ENCODE measurements around the gene HIGD2A. TPM values are rescaled to one million over a fixed set of nuclear protein-coding genes. Genes with fewer than 3 reads are reported as not detected.

The HIGD2A gene
- total RNA-seq, 4 donors from 2014 or later: 54.3 to 96.3 (median 85.1) TPM

- Histone ChIP-seq H3K36me3 (peaks cover 0 to 67% (median 0%) of the 10 kb centered on the region in 3 donors), H3K4me3 (no peak overlapping the region), H3K9me3 (no peaks in the 10 kb centered on the region), H3K4me1 (peaks cover 0 to 43% (median 14%) of the 10 kb centered on the region in 4 donors), H3K27ac (no peak overlapping the region), H3K27me3 (no peaks in the 10 kb centered on the region)
- WGBS, 2 donors: 83 to 91% methylated on average over 4 of the region's 4 CpGs
- DNase-seq (ENCODE audit: low spot score in 2 of 2): no peak
- TF ChIP-seq CTCF (IDR thresholded peaks at IDR 0.05): no peak
- no peak for TF ChIP-seq POLR2A (IDR thresholded peaks at IDR 0.05)
- TF ChIP-seq EP300 (IDR thresholded peaks at IDR 0.05): no peak
These were observed 3.4 kb downstream of the HIGD2A start for GRCh38 chr5:176391999-176392398.

- Histone ChIP-seq H3K4me1 (peaks cover 0 to 40% (median 8%) of the 10 kb centered on the region in 4 donors), H3K27ac (no peak overlapping the region), H3K4me3 (no peak overlapping the region), H3K27me3 (no peaks in the 10 kb centered on the region), H3K36me3 (peaks cover 0 to 68% (median 0%) of the 10 kb centered on the region in 3 donors), H3K9me3 (no peaks in the 10 kb centered on the region)
- WGBS, 2 donors: 85 to 86% methylated on average over 11 of the region's 11 CpGs
- no peak for DNase-seq (ENCODE audit: low spot score in 2 of 2)
- no peak for TF ChIP-seq CTCF (IDR thresholded peaks at IDR 0.05)
- TF ChIP-seq POLR2A (IDR thresholded peaks at IDR 0.05): no peak
- TF ChIP-seq EP300 (IDR thresholded peaks at IDR 0.05): no peak
These were observed 4.0 kb downstream of the HIGD2A start for GRCh38 chr5:176392526-176392925.

- peaks cover 0 to 39% (median 6%) of the 10 kb centered on the region in 4 donors for H3K4me1 ChIP-seq
- no peak overlapping the region for H3K27ac ChIP-seq
- no peaks in the 10 kb centered on the region for H3K9me3 ChIP-seq
- 88 to 89% methylated on average over 9 of the region's 9 CpGs for WGBS, 2 donors
- H3K36me3 ChIP-seq: peaks cover 0 to 68% (median 0%) of the 10 kb centered on the region in 3 donors
- no peaks in the 10 kb centered on the region for H3K27me3 ChIP-seq
- no peak for DNase-seq (ENCODE audit: low spot score in 2 of 2)
- TF ChIP-seq POLR2A (IDR thresholded peaks at IDR 0.05) (no peak), EP300 (IDR thresholded peaks at IDR 0.05) (no peak), CTCF (IDR thresholded peaks at IDR 0.05) (no peak)
- H3K4me3 ChIP-seq: no peak overlapping the region
These were observed 5.5 kb downstream of the HIGD2A start for GRCh38 chr5:176394096-176394495.

GRCh38 chr5:176394881-176395675 is 6.5 kb downstream of the HIGD2A start:
- WGBS, 2 donors: 78 to 90% methylated on average over 11 of the region's 11 CpGs
- no peak for DNase-seq (ENCODE audit: low spot score in 2 of 2)
- H3K9me3 ChIP-seq: no peaks in the 10 kb centered on the region
- H3K4me1 ChIP-seq: peaks cover 0 to 32% (median 0%) of the 10 kb centered on the region in 4 donors
- H3K4me3 ChIP-seq: no peak overlapping the region
- H3K27me3 ChIP-seq: no peaks in the 10 kb centered on the region
- peak overlapping the region in 1 of 4 donors; percentile 65 for H3K27ac ChIP-seq
- no peak for TF ChIP-seq POLR2A (IDR thresholded peaks at IDR 0.05)
- H3K36me3 ChIP-seq: peaks cover 0 to 68% (median 0%) of the 10 kb centered on the region in 3 donors

DNA sequence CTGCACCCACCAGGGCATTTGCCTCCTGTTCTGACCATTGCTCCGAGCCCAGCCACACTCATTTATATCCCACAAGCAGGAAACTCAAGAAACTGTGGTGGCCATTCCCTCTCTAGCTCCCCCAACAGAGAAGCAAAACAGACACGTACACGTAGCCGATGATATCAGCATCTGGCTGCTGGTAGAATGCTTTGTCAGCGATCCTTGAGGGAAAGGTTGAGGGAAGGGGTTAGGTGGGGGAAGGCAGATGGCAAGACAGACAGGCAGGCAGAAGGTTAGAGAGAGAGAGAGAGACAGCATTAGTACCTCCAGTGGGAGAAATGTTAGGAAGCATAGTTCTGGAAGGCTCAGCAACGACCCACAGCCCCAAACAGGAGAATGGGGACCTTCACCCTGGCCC is 7.8 kb downstream of the HIGD2A start:
- H3K27ac ChIP-seq: peak overlapping the region in 2 of 4 donors; percentile 55 to 65
- H3K36me3 ChIP-seq: peaks cover 0 to 68% (median 0%) of the 10 kb centered on the region in 3 donors

DNA sequence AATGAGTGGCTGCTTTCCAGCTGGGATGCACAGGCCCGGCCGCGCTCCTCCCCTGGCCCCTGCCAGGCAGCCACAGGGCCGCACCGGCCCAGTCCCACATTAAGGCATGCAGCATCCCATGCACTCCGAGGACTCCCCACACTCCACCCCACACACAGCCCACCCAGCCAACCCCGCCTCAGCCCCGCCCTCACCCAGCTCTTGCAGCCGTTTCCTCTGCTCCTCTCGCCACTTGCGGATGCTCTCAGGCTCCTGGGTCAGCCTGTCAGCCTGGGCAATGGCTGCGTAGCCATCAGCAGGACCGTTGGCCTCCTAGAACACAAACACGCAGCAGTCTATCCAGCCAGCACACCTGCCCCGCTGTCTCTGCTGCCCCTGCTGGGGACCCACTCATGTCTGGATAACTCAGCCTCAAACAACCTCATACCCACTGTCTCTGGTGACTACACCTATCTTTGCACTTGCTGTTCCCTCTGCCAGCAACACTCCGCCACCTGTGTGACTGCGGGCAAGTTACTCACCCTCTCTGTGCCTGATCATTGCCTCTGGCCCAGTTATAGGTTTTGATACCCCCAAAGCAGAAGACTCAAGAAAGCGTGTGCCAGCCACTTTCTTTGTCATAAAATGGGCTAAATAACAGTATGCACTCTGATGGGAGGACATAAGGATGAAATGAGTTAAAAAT is 9.3 kb downstream of the HIGD2A start:
- Histone ChIP-seq H3K4me1 (peaks cover 0 to 54% (median 7%) of the 10 kb centered on the region in 4 donors), H3K27ac (no peak overlapping the region), H3K36me3 (peaks cover 0 to 54% (median 0%) of the 10 kb centered on the region in 3 donors), H3K9me3 (no peaks in the 10 kb centered on the region), H3K4me3 (no peak overlapping the region), H3K27me3 (no peaks in the 10 kb centered on the region)
- DNase-seq (ENCODE audit: low spot score in 2 of 2): no peak
- 91 to 92% methylated on average over 18 of the region's 18 CpGs for WGBS, 2 donors
- TF ChIP-seq EP300 (IDR thresholded peaks at IDR 0.05): no peak
- TF ChIP-seq CTCF (IDR thresholded peaks at IDR 0.05): no peak
- TF ChIP-seq POLR2A (IDR thresholded peaks at IDR 0.05): no peak

More for the DNA sequence above, 7.8 kb downstream of the HIGD2A start:
- DNase-seq (ENCODE audit: low spot score in 2 of 2): no peak
- no peak for TF ChIP-seq EP300 (IDR thresholded peaks at IDR 0.05)
- Histone ChIP-seq H3K9me3 (no peaks in the 10 kb centered on the region), H3K4me1 (peaks cover 0 to 39% (median 6%) of the 10 kb centered on the region in 4 donors), H3K27me3 (no peaks in the 10 kb centered on the region), H3K4me3 (no peak overlapping the region)
- WGBS, 2 donors: 50 to 56% methylated on average over 6 of the region's 6 CpGs
